Left ventricle myocardium inferior (tissue), 1 donor: ENCODE data around the gene INPP5B. TPM values are rescaled to one million over a fixed set of nuclear protein-coding genes. Genes with fewer than 3 reads are reported as not detected.
A peak's percentile ranks its signal among the peaks of the same experiment; 100 is the strongest.

ENCODE experiments used
- DNase-seq: peaks from one replicate; pipeline ENCODE4 v3.0.0-alpha.2; 2020
- H3K27ac ChIP-seq: fragments of 200-600 bp; replicated peaks from 2 replicates; pipeline ENCODE4 v1.8.0; 2021
- H3K27me3 ChIP-seq: fragments of 200-600 bp; 2 replicates; pipeline ENCODE4 v1.8.0; 2021; ENCODE audit warnings: low read depth
- H3K36me3 ChIP-seq: fragments of 200-600 bp; 2 replicates; pipeline ENCODE4 v1.8.0; 2021
- H3K4me1 ChIP-seq: fragments of 200-600 bp; 2 replicates; pipeline ENCODE4 v1.8.0; 2021
- H3K4me3 ChIP-seq: fragments of 200-600 bp; 2 replicates; pipeline ENCODE4 v1.8.0; 2021; ENCODE audit warnings: mild to moderate bottlenecking, moderate library complexity
- H3K9me3 ChIP-seq: fragments of 200-600 bp; replicated peaks from 2 replicates; pipeline ENCODE4 v1.8.0; 2021
- intact Hi-C: fragments of 100-400 bp; cut with micrococcal nuclease; formaldehyde crosslinking; loops from one replicate; pipeline ENCODE4 v1.11.0; 2022
- total RNA-seq: library from RNA; stranded (reverse); fragmentation: NEBNext Ultra II Directional; extraction: Animal tissue kit (Norgen Biotek cat#: 25700); gene quantifications from one replicate; pipeline ENCODE4 v1.2.1, GENCODE V29; 2021
- TF ChIP-seq, protein P1 (sequence below): fragments of 200-600 bp; IDR thresholded peaks from 2 replicates; pipeline ENCODE4 v1.8.0; 2021; ENCODE audit warnings: antibody characterized with exemption, mild to moderate bottlenecking, borderline replicate concordance
- donor health status: DM: no; HTN: yes; CAD: no; lungs with severe emphysema.

The INPP5B gene
- total RNA-seq, 1 donor from 2014 or later, result 10.9 TPM

DNA sequence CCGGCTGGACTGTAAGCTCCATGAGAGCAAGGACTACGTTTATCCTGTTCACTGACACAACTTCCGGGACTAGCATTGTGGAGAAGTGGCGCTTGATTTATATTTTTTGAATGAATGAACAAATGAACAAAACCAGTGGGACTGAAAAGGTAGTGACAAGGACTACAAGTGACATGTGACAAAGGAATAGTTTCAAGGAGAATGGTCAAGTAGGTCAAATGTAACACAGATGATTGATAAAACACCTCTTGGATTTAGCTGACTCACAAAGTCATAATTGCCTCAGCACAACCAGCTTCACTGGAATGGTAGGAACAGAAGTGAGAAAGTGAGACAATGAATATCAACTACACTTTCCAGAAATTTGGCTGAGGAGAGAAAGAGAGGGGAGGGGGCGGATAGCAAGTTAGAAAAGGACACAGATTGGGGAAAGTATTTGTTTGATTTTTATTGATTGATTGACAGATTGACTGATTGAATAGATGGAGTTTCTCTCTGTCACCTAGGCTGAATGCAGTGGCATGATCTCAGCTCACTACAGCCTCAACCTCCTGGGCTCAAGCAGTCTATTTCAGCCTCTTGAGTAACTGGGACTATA is 101.7 kb downstream of the INPP5B start:
- intact Hi-C loops, result no loop called here
- TF ChIP-seq, protein P1, sequence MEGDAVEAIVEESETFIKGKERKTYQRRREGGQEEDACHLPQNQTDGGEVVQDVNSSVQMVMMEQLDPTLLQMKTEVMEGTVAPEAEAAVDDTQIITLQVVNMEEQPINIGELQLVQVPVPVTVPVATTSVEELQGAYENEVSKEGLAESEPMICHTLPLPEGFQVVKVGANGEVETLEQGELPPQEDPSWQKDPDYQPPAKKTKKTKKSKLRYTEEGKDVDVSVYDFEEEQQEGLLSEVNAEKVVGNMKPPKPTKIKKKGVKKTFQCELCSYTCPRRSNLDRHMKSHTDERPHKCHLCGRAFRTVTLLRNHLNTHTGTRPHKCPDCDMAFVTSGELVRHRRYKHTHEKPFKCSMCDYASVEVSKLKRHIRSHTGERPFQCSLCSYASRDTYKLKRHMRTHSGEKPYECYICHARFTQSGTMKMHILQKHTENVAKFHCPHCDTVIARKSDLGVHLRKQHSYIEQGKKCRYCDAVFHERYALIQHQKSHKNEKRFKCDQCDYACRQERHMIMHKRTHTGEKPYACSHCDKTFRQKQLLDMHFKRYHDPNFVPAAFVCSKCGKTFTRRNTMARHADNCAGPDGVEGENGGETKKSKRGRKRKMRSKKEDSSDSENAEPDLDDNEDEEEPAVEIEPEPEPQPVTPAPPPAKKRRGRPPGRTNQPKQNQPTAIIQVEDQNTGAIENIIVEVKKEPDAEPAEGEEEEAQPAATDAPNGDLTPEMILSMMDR, result no peak
- no peak overlapping the region for H3K27ac ChIP-seq

DNA sequence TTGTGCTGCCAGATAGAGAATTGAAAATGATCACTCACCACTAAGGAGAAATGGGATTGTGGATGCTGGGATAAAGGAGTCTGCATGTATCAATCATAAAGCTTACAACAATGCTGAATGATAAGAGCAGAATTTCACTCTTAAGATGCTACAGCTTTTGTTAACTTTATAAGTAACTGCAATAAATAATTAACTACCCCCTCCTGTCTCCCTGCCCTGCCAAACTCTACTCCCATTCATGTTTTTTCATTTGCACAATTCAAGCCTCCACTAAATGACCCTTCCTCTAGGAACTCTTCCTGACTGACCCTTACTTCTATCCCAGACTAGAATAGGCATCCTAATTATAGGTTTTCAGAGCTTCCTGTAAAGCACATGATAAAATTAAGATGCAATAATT is 102.3 kb downstream of the INPP5B start:
- TF ChIP-seq, protein P1, result no peak
- intact Hi-C loops, result no loop called here
- H3K4me1 ChIP-seq, result peaks cover 30% of the 10 kb centered on the region
- H3K27ac ChIP-seq, result no peak overlapping the region
- H3K9me3 ChIP-seq, result no peaks in the 10 kb centered on the region
- DNase-seq, result no peak
- no peaks in the 10 kb centered on the region for H3K27me3 ChIP-seq
- peaks cover 8% of the 10 kb centered on the region for H3K36me3 ChIP-seq
- H3K4me3 ChIP-seq, result no peak overlapping the region

More for the DNA sequence above, 101.7 kb downstream of the INPP5B start:
- Histone ChIP-seq H3K9me3 (no peaks in the 10 kb centered on the region), H3K4me3 (no peak overlapping the region), H3K4me1 (peaks cover 30% of the 10 kb centered on the region), H3K36me3 (peaks cover 2% of the 10 kb centered on the region), H3K27me3 (no peaks in the 10 kb centered on the region)
- no peak for DNase-seq

DNA sequence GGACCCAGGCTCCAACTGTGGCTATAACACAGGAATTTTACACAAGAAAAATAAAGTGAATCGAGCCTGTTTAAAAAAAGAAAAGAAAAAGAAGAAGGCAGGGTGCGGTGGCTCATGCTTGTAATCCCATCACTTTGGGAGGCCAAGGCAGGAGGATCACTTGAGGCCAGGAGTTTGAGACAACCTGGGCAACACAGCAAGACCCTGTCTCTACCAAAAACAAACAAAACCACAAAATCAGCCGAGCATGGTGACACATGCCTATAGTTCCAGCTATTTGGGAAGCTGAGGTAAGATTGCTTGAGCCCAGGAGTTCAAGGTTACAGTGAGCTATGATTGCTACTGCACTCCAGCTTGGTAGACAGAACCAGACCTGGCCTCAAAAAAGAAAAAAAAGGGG is 105.2 kb downstream of the INPP5B start:
- intact Hi-C loops, result no loop called here
- H3K27me3 ChIP-seq, result no peaks in the 10 kb centered on the region
- H3K4me3 ChIP-seq, result no peak overlapping the region
- TF ChIP-seq, protein P1, result no peak
- H3K4me1 ChIP-seq, result peaks cover 36% of the 10 kb centered on the region
- H3K36me3 ChIP-seq, result peaks cover 35% of the 10 kb centered on the region
- no peak overlapping the region for H3K27ac ChIP-seq
- H3K9me3 ChIP-seq, result no peaks in the 10 kb centered on the region
- DNase-seq, result no peak

GRCh38 chr1:37840711-37841110 is 106.1 kb downstream of the INPP5B start:
- intact Hi-C loops, result no loop called here
- peaks cover 42% of the 10 kb centered on the region for H3K36me3 ChIP-seq
- H3K4me1 ChIP-seq, result peaks cover 32% of the 10 kb centered on the region
- no peaks in the 10 kb centered on the region for H3K27me3 ChIP-seq
- H3K4me3 ChIP-seq, result no peak overlapping the region
- no peak overlapping the region for H3K27ac ChIP-seq
- H3K9me3 ChIP-seq, result no peaks in the 10 kb centered on the region
- no peak for DNase-seq
- TF ChIP-seq, protein P1, result no peak

- H3K9me3 ChIP-seq, result no peaks in the 10 kb centered on the region
- peaks cover 52% of the 10 kb centered on the region for H3K36me3 ChIP-seq
- intact Hi-C loops, result no loop called here
- DNase-seq, result no peak
- peak overlapping the region; percentile 21 for H3K27ac ChIP-seq
- no peaks in the 10 kb centered on the region for H3K27me3 ChIP-seq
- peaks cover 22% of the 10 kb centered on the region for H3K4me1 ChIP-seq
- H3K4me3 ChIP-seq, result no peak overlapping the region
- TF ChIP-seq, protein P1, result no peak
These were observed 107.2 kb downstream of the INPP5B start for GRCh38 chr1:37839676-37840075.
